HEK293 (cell line): Measurements from ENCODE around the gene JAZF1.

ENCODE experiments used
- CTCF ChIA-PET: fragments of 350-600 bp; formaldehyde crosslinking; extraction: SDS; loops from one replicate; lab custom pipeline; 2021; ENCODE audit warnings: antibody characterized with exemption; lab: Yijun Ruan, JAX
- POLR2A ChIA-PET: fragments of 300-600 bp; formaldehyde crosslinking; extraction: SDS; loops from one replicate; lab custom pipeline; 2020; ENCODE audit warnings: antibody characterized with exemption, inconsistent platforms; lab: Yijun Ruan, JAX
- H3K27ac ChIP-seq: fragments of 200-500 bp; sonication (Bioruptor generic); 2 replicates; pipeline ENCODE4 v1.5.1; 2014; ENCODE audit warnings: low read depth, low read length, control low read depth, inconsistent platforms; ENCODE audit errors: extremely low read depth
- H3K36me3 ChIP-seq, 2 experiments: fragments of 200-500 bp in 1 of 2; sonication (Bioruptor generic) in 1 of 2; 1 replicate in 1 of 2; 2 replicates in 1 of 2; pipeline ENCODE4 v1.5.1; 2014 to 2017; ENCODE audit warnings: inconsistent platforms in 2 of 2, low read length in 2 of 2; ENCODE audit not compliant: control insufficient read depth in 2 of 2, insufficient read depth in 1 of 2
- H3K4me1 ChIP-seq: fragments of 200-500 bp; sonication (Bioruptor generic); 2 replicates; pipeline ENCODE4 v1.5.1; 2014; ENCODE audit warnings: mild to moderate bottlenecking, low read length, inconsistent platforms; ENCODE audit not compliant: control insufficient read depth, insufficient read depth
- H3K4me3 ChIP-seq: 2 replicates; pipeline ENCODE4 v1.5.1; 2011; ENCODE audit warnings: low read depth, mild to moderate bottlenecking, control low read depth, low read length, moderate library complexity
- H3K9me3 ChIP-seq: fragments of 200-500 bp; sonication (Bioruptor generic); 2 replicates; pipeline ENCODE4 v1.5.1; 2014; ENCODE audit warnings: low read depth, low read length, inconsistent platforms; ENCODE audit not compliant: control insufficient read depth, insufficient read depth
- FEZF1 ChIP-seq: fragments of 450-650 bp; formaldehyde crosslinking; IDR thresholded peaks from 2 replicates; pipeline ENCODE4 v1.5.1; 2016; ENCODE audit warnings: missing biosample characterization, missing genetic modification characterization
- KLF10 ChIP-seq: fragments of 450-650 bp; IDR thresholded peaks from 2 replicates; pipeline ENCODE4 v1.5.1; 2018; ENCODE audit warnings: missing biosample characterization, mild to moderate bottlenecking, missing genetic modification characterization
- SCRT1 ChIP-seq: fragments of 450-650 bp; formaldehyde crosslinking; IDR thresholded peaks from 2 replicates; pipeline ENCODE4 v1.5.1; 2016; ENCODE audit warnings: missing biosample characterization, missing genetic modification characterization, borderline replicate concordance
- ZBTB21 ChIP-seq: fragments of 450-650 bp; formaldehyde crosslinking; IDR thresholded peaks from 2 replicates; pipeline ENCODE4 v1.5.1; 2017; ENCODE audit warnings: missing biosample characterization, missing genetic modification characterization
- ZFHX2 ChIP-seq: fragments of 450-650 bp; formaldehyde crosslinking; conservative IDR thresholded peaks from 2 replicates; pipeline ENCODE4 v1.5.1; 2016; ENCODE audit warnings: missing biosample characterization, missing genetic modification characterization
- ZFP3 ChIP-seq: fragments of 450-650 bp; formaldehyde crosslinking; IDR thresholded peaks from 2 replicates; pipeline ENCODE4 v1.5.1; 2016; ENCODE audit warnings: low read depth, missing biosample characterization, missing genetic modification characterization
- ZFP41 ChIP-seq: fragments of 450-650 bp; formaldehyde crosslinking; IDR thresholded peaks from 2 replicates; pipeline ENCODE4 v1.5.1; 2016; ENCODE audit warnings: missing biosample characterization, missing genetic modification characterization, borderline replicate concordance
- ZNF223 ChIP-seq: fragments of 450-650 bp; formaldehyde crosslinking; IDR thresholded peaks from 2 replicates; pipeline ENCODE4 v1.5.1; 2016; ENCODE audit warnings: missing biosample characterization, missing genetic modification characterization
- ZNF350 ChIP-seq: fragments of 450-650 bp; formaldehyde crosslinking; IDR thresholded peaks from 2 replicates; pipeline ENCODE4 v1.5.0; 2017; ENCODE audit warnings: missing biosample characterization, mild to moderate bottlenecking, missing genetic modification characterization
- ZNF423 ChIP-seq: fragments of 450-650 bp; formaldehyde crosslinking; IDR thresholded peaks from 2 replicates; pipeline ENCODE4 v1.5.1; 2016; ENCODE audit warnings: missing biosample characterization, missing genetic modification characterization
- ZNF548 ChIP-seq: fragments of 450-650 bp; formaldehyde crosslinking; IDR thresholded peaks from 2 replicates; pipeline ENCODE4 v1.5.1; 2016; ENCODE audit warnings: missing biosample characterization, missing genetic modification characterization
- ZNF624 ChIP-seq: fragments of 450-650 bp; formaldehyde crosslinking; IDR thresholded peaks from 2 replicates; pipeline ENCODE4 v1.5.1; 2017; ENCODE audit warnings: missing biosample characterization, missing genetic modification characterization
- ZNF629 ChIP-seq: fragments of 450-650 bp; formaldehyde crosslinking; IDR thresholded peaks from 2 replicates; pipeline ENCODE4 v1.5.1; 2017; ENCODE audit warnings: missing biosample characterization, missing genetic modification characterization
- ZNF654 ChIP-seq: fragments of 450-650 bp; formaldehyde crosslinking; IDR thresholded peaks from 2 replicates; pipeline ENCODE4 v1.5.1; 2016; ENCODE audit warnings: low read depth, missing biosample characterization, missing genetic modification characterization
- ZNF785 ChIP-seq: fragments of 450-650 bp; formaldehyde crosslinking; IDR thresholded peaks from 2 replicates; pipeline ENCODE4 v1.5.1; 2016; ENCODE audit warnings: missing biosample characterization, missing genetic modification characterization
- TF ChIP-seq, protein P1 (sequence below): fragments of 450-650 bp; formaldehyde crosslinking; IDR thresholded peaks from 2 replicates; pipeline ENCODE4 v1.5.1; 2017; ENCODE audit warnings: missing biosample characterization, missing genetic modification characterization
- TF ChIP-seq, protein P2 (sequence below): fragments of 450-650 bp; formaldehyde crosslinking; IDR thresholded peaks from 2 replicates; pipeline ENCODE4 v1.5.1; 2016; ENCODE audit warnings: missing biosample characterization, missing genetic modification characterization, borderline replicate concordance
- TF ChIP-seq, protein P3 (sequence below): fragments of 450-650 bp; formaldehyde crosslinking; IDR thresholded peaks from 2 replicates; pipeline ENCODE4 v1.5.1; 2016; ENCODE audit warnings: missing biosample characterization, missing genetic modification characterization, low read depth
- TF ChIP-seq, protein P4 (sequence below): fragments of 450-650 bp; formaldehyde crosslinking; IDR thresholded peaks from 2 replicates; pipeline ENCODE4 v1.5.1; 2016; ENCODE audit warnings: missing biosample characterization, missing genetic modification characterization
- TF ChIP-seq, protein P5 (sequence below): fragments of 450-650 bp; formaldehyde crosslinking; IDR thresholded peaks from 2 replicates; pipeline ENCODE4 v1.5.1; 2017; ENCODE audit warnings: missing biosample characterization, missing genetic modification characterization
- TF ChIP-seq, protein P6 (sequence below): fragments of 450-650 bp; formaldehyde crosslinking; IDR thresholded peaks from 2 replicates; pipeline ENCODE4 v1.5.1; 2016; ENCODE audit warnings: missing biosample characterization, missing genetic modification characterization

The JAZF1 gene

DNA sequence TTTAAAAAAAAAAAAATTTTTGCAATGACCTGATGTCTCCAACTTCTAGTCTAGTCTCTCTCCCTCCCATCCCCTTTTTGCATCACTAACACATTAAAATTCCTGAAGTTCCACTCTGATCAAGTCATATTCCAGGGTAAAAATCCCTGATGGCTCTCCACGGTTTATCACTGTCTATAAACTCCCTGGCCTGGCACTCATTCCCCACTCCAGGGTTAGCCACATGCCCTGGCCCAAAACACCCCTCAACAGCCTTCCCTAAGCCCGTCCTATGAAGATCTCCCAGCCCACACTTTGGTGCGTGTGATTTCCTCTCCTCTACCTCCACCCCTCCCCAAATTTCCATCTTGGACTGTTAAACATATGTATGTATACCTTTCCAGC lies 125.4 kb downstream of the JAZF1 start (continued):
- TF ChIP-seq, protein P1, sequence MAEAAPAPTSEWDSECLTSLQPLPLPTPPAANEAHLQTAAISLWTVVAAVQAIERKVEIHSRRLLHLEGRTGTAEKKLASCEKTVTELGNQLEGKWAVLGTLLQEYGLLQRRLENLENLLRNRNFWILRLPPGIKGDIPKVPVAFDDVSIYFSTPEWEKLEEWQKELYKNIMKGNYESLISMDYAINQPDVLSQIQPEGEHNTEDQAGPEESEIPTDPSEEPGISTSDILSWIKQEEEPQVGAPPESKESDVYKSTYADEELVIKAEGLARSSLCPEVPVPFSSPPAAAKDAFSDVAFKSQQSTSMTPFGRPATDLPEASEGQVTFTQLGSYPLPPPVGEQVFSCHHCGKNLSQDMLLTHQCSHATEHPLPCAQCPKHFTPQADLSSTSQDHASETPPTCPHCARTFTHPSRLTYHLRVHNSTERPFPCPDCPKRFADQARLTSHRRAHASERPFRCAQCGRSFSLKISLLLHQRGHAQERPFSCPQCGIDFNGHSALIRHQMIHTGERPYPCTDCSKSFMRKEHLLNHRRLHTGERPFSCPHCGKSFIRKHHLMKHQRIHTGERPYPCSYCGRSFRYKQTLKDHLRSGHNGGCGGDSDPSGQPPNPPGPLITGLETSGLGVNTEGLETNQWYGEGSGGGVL: no peak
- no peak for TF ChIP-seq ZNF785 (tag by site-specific recombination)

DNA sequence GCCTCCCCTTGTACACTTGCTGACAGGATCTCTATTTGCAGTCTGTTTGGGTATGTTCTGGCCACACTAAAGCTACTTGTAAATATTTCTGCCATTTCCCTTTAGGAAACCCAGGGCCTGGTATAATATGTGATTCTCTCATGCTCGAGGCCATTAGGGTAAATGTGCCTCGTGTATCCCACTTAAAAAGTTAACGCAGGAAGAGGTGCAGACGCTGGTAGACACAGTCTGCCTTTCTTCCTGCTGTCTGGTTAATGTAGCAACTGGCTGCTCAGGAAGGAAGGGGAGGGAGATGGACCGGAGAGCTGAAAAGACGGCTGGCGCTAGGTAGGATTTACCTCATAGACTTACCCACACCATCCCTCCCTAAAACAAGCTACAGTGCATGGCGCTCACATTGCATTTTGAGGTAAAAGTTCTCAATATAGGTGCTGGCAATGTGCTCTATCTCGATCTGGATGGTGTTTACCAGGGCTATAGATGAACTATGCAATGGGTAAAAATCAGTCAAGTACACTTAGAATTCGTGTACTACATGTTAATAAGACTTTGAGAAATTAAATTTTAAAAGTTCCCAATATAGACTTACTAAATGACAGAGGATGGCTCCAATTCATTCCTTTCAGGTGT lies 125.9 kb downstream of the JAZF1 start:
- ChIA-PET POLR2A (no interaction called here), CTCF (interaction anchor here (1.3 to 6.3 kb wide), 3 partner anchors 20 to 38 kb away, joined by 4 to 40 read pairs (median 32); no protein-coding TSS in a partner anchor)
- Histone ChIP-seq H3K36me3 (no peaks in the 10 kb centered on the region), H3K9me3 (no peaks in the 10 kb centered on the region), H3K27ac (no peak overlapping the region), H3K4me3 (no peak overlapping the region), H3K4me1 (no peaks in the 10 kb centered on the region)
- TF ChIP-seq, protein P2, sequence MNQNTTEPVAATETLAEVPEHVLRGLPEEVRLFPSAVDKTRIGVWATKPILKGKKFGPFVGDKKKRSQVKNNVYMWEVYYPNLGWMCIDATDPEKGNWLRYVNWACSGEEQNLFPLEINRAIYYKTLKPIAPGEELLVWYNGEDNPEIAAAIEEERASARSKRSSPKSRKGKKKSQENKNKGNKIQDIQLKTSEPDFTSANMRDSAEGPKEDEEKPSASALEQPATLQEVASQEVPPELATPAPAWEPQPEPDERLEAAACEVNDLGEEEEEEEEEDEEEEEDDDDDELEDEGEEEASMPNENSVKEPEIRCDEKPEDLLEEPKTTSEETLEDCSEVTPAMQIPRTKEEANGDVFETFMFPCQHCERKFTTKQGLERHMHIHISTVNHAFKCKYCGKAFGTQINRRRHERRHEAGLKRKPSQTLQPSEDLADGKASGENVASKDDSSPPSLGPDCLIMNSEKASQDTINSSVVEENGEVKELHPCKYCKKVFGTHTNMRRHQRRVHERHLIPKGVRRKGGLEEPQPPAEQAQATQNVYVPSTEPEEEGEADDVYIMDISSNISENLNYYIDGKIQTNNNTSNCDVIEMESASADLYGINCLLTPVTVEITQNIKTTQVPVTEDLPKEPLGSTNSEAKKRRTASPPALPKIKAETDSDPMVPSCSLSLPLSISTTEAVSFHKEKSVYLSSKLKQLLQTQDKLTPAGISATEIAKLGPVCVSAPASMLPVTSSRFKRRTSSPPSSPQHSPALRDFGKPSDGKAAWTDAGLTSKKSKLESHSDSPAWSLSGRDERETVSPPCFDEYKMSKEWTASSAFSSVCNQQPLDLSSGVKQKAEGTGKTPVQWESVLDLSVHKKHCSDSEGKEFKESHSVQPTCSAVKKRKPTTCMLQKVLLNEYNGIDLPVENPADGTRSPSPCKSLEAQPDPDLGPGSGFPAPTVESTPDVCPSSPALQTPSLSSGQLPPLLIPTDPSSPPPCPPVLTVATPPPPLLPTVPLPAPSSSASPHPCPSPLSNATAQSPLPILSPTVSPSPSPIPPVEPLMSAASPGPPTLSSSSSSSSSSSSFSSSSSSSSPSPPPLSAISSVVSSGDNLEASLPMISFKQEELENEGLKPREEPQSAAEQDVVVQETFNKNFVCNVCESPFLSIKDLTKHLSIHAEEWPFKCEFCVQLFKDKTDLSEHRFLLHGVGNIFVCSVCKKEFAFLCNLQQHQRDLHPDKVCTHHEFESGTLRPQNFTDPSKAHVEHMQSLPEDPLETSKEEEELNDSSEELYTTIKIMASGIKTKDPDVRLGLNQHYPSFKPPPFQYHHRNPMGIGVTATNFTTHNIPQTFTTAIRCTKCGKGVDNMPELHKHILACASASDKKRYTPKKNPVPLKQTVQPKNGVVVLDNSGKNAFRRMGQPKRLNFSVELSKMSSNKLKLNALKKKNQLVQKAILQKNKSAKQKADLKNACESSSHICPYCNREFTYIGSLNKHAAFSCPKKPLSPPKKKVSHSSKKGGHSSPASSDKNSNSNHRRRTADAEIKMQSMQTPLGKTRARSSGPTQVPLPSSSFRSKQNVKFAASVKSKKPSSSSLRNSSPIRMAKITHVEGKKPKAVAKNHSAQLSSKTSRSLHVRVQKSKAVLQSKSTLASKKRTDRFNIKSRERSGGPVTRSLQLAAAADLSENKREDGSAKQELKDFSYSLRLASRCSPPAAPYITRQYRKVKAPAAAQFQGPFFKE (tag by site-specific recombination): no peak
- TF ChIP-seq SCRT1 (tag by site-specific recombination) (no peak), FEZF1 (no peak), ZNF223 (tag by site-specific recombination) (no peak), KLF10 (tag by site-specific recombination) (no peak), ZNF624 (tag by site-specific recombination) (no peak), ZNF423 (tag by site-specific recombination) (no peak), ZFP3 (no peak), ZNF654 (tag by site-specific recombination) (no peak), ZFHX2 (tag by site-specific recombination) (no peak), ZFP41 (tag by site-specific recombination) (no peak), ZNF350 (no peak), ZNF629 (tag by site-specific recombination) (no peak), ZBTB21 (no peak), ZNF548 (no peak)
- TF ChIP-seq, protein P3, sequence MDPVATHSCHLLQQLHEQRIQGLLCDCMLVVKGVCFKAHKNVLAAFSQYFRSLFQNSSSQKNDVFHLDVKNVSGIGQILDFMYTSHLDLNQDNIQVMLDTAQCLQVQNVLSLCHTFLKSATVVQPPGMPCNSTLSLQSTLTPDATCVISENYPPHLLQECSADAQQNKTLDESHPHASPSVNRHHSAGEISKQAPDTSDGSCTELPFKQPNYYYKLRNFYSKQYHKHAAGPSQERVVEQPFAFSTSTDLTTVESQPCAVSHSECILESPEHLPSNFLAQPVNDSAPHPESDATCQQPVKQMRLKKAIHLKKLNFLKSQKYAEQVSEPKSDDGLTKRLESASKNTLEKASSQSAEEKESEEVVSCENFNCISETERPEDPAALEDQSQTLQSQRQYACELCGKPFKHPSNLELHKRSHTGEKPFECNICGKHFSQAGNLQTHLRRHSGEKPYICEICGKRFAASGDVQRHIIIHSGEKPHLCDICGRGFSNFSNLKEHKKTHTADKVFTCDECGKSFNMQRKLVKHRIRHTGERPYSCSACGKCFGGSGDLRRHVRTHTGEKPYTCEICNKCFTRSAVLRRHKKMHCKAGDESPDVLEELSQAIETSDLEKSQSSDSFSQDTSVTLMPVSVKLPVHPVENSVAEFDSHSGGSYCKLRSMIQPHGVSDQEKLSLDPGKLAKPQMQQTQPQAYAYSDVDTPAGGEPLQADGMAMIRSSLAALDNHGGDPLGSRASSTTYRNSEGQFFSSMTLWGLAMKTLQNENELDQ (tag by site-specific recombination): no peak
- TF ChIP-seq, protein P4, sequence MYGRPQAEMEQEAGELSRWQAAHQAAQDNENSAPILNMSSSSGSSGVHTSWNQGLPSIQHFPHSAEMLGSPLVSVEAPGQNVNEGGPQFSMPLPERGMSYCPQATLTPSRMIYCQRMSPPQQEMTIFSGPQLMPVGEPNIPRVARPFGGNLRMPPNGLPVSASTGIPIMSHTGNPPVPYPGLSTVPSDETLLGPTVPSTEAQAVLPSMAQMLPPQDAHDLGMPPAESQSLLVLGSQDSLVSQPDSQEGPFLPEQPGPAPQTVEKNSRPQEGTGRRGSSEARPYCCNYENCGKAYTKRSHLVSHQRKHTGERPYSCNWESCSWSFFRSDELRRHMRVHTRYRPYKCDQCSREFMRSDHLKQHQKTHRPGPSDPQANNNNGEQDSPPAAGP (tag by site-specific recombination): no peak
- TF ChIP-seq, protein P5, sequence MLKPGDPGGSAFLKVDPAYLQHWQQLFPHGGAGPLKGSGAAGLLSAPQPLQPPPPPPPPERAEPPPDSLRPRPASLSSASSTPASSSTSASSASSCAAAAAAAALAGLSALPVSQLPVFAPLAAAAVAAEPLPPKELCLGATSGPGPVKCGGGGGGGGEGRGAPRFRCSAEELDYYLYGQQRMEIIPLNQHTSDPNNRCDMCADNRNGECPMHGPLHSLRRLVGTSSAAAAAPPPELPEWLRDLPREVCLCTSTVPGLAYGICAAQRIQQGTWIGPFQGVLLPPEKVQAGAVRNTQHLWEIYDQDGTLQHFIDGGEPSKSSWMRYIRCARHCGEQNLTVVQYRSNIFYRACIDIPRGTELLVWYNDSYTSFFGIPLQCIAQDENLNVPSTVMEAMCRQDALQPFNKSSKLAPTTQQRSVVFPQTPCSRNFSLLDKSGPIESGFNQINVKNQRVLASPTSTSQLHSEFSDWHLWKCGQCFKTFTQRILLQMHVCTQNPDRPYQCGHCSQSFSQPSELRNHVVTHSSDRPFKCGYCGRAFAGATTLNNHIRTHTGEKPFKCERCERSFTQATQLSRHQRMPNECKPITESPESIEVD (tag by site-specific recombination): no peak
- TF ChIP-seq, protein P6, sequence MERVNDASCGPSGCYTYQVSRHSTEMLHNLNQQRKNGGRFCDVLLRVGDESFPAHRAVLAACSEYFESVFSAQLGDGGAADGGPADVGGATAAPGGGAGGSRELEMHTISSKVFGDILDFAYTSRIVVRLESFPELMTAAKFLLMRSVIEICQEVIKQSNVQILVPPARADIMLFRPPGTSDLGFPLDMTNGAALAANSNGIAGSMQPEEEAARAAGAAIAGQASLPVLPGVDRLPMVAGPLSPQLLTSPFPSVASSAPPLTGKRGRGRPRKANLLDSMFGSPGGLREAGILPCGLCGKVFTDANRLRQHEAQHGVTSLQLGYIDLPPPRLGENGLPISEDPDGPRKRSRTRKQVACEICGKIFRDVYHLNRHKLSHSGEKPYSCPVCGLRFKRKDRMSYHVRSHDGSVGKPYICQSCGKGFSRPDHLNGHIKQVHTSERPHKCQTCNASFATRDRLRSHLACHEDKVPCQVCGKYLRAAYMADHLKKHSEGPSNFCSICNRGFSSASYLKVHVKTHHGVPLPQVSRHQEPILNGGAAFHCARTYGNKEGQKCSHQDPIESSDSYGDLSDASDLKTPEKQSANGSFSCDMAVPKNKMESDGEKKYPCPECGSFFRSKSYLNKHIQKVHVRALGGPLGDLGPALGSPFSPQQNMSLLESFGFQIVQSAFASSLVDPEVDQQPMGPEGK (tag by site-specific recombination): no peak
